CD4-positive, alpha-beta T cell treated with Interleukin-21 for 1 hour (primary cell): ENCODE results near the gene HIPK3.

Experiments used
- DNase-seq: peaks from one replicate; pipeline ENCODE4 v3.0.0-alpha.2; 2020

Gene HIPK3

DNA sequence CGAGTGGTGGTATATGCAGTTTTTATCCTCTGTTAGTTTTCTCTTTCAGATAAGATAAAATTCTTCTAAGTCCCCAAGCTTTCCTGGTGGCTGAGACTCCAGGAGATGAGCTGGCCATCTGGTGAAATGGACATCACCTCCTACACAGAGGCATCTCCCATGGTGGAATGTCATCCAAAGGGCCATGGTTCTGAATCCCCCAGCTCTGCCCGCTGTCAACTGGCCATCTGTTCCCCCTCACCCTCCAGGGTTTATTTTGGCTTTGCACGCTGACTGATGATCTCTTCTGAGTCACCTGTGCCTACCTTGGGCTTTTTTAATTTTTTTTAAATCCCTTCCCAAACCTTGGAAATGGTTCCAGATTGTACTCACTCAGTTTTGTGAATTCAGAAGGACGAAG lies 142.2 kb downstream of the HIPK3 start:
- no peak for DNase-seq

- no peak for DNase-seq
Observed at GRCh38 chr11:33402066-33402465, 144.9 kb downstream of the HIPK3 start.

DNA sequence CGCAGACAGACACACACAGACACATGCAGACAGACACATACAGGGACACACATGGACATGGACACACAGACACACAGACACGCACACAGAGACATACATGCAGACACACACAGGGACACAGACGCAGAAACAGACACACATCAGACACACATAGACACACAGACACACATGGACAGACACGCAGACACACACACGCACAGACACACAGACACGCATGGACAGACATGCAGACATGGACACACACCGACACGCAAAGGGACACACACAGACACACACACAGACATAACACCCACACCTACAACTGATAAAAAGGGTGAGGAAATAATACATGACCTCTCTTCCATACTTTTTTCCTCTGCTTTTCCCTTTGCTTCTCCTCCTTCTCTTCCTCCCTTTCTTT lies 146.2 kb downstream of the HIPK3 start:
- DNase-seq, result no peak

DNA sequence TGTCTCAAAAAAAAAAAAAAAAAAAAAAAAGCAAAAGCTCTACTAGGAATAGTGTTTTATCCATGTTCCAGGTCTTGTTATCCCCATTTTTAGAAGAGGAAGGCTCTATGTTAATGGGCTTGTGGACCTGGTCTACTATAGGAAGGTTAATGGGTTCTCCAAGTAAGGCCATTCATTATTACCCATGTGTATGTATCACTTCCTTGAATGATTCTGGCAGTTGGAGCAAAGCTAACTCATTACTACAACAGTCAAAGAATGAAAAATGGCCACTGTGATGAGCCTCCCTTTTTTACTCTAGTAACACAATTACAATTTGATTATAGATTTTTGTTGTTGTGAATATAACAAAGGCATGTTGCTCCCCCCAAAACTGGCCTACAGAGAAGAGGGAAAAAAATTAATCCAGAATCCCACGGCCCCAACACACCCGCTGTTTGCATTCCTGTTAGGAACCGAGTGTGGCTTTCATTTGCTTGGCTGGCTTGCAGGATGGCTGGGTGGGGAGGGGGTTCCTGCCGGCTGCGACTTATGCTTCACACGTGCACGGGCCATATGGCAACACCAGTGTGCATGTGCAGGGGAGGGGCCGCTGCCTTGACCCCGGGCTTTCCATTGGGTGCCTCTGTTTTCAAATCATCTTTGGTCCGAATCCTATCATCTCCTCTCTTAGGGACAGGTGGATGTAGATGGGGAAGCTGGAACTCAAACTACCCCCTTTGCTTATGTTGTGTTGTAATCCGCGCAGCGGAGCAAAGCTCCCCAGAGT lies 148.8 kb downstream of the HIPK3 start:
- no peak for DNase-seq
